ENCODE measurements around the gene DPP3. TPM values are rescaled to one million over a fixed set of nuclear protein-coding genes. Genes with fewer than 3 reads are reported as not detected.

The DPP3 gene
- total RNA-seq, 2 experiments from 2014 or later = 72.4 to 75.8 TPM

- H3K9me3 Mint-ChIP-seq = no peaks in the 10 kb centered on the region
- H3K4me3 Mint-ChIP-seq = no peak overlapping the region
- peaks cover 39% of the 10 kb centered on the region for H3K4me1 Mint-ChIP-seq (ENCODE audit: low read depth)
- no peaks in the 10 kb centered on the region for H3K36me3 Mint-ChIP-seq (ENCODE audit: low read depth)
- no peaks in the 10 kb centered on the region for H3K27me3 Mint-ChIP-seq
- CTCF ChIA-PET = interaction anchor here (0.7 to 0.9 kb wide), 2 partner anchors 56 to 101 kb away, joined by 3 read pairs; no protein-coding TSS in a partner anchor
- TF ChIP-seq CTCF (IDR thresholded peaks at IDR 0.05) = no peak
- intact Hi-C loops (cut with micrococcal nuclease) = no loop called here
- no peak for DNase-seq
- no peak for ATAC-seq
- no peak overlapping the region for H3K27ac Mint-ChIP-seq
- POLR2A ChIA-PET = interaction anchor here (1.5 to 1.6 kb wide), 2 partner anchors 26 to 43 kb away, joined by 4 to 6 read pairs; partner anchors contain the start of gene MRPL11
Measured at GRCh38 chr11:66464916-66465315, 15.3 kb upstream of the DPP3 start.

- no peak for TF ChIP-seq CTCF (IDR thresholded peaks at IDR 0.05)
- Mint-ChIP-seq H3K4me3 (peak overlapping the region; percentile 75), H3K4me1 (ENCODE audit: low read depth) (peaks cover 42% of the 10 kb centered on the region), H3K36me3 (ENCODE audit: low read depth) (no peaks in the 10 kb centered on the region), H3K9me3 (no peaks in the 10 kb centered on the region), H3K27ac (peak overlapping the region; percentile 29), H3K27me3 (no peaks in the 10 kb centered on the region)
- ATAC-seq (no peak), DNase-seq (no peak)
- intact Hi-C loops (cut with micrococcal nuclease) = no loop called here
- ChIA-PET POLR2A (interaction anchor here (1.5 to 1.6 kb wide), 2 partner anchors 27 to 44 kb away, joined by 4 to 6 read pairs; partner anchors contain the start of gene MRPL11), CTCF (interaction anchor here (0.9 to 5.5 kb wide), 5 partner anchors 14 to 79 kb away, joined by 3 to 36 read pairs (median 7); partner anchors contain the start of genes DPP3 and MRPL11)
Measured at GRCh38 chr11:66465373-66466224, 14.6 kb upstream of the DPP3 start.

- no peaks in the 10 kb centered on the region for H3K27me3 Mint-ChIP-seq
- DNase-seq (peak; percentile 94), ATAC-seq (peak; percentile 92)
- no peak for TF ChIP-seq CTCF (IDR thresholded peaks at IDR 0.05)
- H3K4me1 Mint-ChIP-seq (ENCODE audit: low read depth) = peaks cover 40% of the 10 kb centered on the region
- ChIA-PET CTCF (interaction anchor here (0.6 to 5.5 kb wide), 7 partner anchors 13 to 230 kb away, joined by 3 to 36 read pairs (median 4); partner anchors contain the start of genes DPP3 and MRPL11), POLR2A (interaction anchor here (1.5 to 1.6 kb wide), 2 partner anchors 12 to 28 kb away, joined by 4 to 6 read pairs; partner anchors contain the start of gene MRPL11)
- H3K36me3 Mint-ChIP-seq (ENCODE audit: low read depth) = peaks cover 2% of the 10 kb centered on the region
- H3K27ac Mint-ChIP-seq = peak within 1 kb of the TSS; percentile 81
- H3K4me3 Mint-ChIP-seq = peak within 1 kb of the TSS; percentile 86
- intact Hi-C loops (cut with micrococcal nuclease) = no loop called here
- no peaks in the 10 kb centered on the region for H3K9me3 Mint-ChIP-seq
Measured at GRCh38 chr11:66466225-66467033, 13.8 kb upstream of the DPP3 start, which contains the start of gene PELI3. Gene PELI3 (plus strand): TSS chr11:66466905. CDS start chr11:66468129, 1,224 bp downstream.

- POLR2A ChIA-PET = interaction anchor here (1.0 to 1.6 kb wide), 5 partner anchors 9 to 178 kb away, joined by 3 to 6 read pairs (median 3); partner anchors contain the start of gene YIF1A
Measured at GRCh38 chr11:66467034-66467659, 13.1 kb upstream of the DPP3 start.

More at GRCh38 chr11:66467034-66467659, 13.1 kb upstream of the DPP3 start:
- Mint-ChIP-seq H3K27me3 (no peaks in the 10 kb centered on the region), H3K27ac (peak overlapping the region; percentile 81), H3K4me3 (peak overlapping the region; percentile 86), H3K36me3 (ENCODE audit: low read depth) (peaks cover 2% of the 10 kb centered on the region), H3K4me1 (ENCODE audit: low read depth) (peaks cover 38% of the 10 kb centered on the region), H3K9me3 (no peaks in the 10 kb centered on the region)
- TF ChIP-seq CTCF (IDR thresholded peaks at IDR 0.05) = peak; percentile 69
- intact Hi-C loops (cut with micrococcal nuclease) = no loop called here
- ATAC-seq = peak; percentile 32
- CTCF ChIA-PET = interaction anchor here (0.6 to 5.5 kb wide), 8 partner anchors 9 to 229 kb away, joined by 3 to 36 read pairs (median 4); partner anchors contain the start of genes DPP3 and MRPL11
- peak; percentile 44 for DNase-seq

Measured in activated CD8-positive, alpha-beta T cell treated with anti-CD3 and anti-CD28 coated beads for 36 hours (primary cell).